GM23338 (cell line): Measurements from ENCODE around the gene LMO1. TPM values are rescaled to one million over a fixed set of nuclear protein-coding genes. Genes with fewer than 3 reads are reported as not detected.

Experiments used
- ATAC-seq: fragments of 200-7000 bp; cut with Tn5 transposase; 3 replicates; pipeline ENCODE4 v1.9.1; 2020
- DNase-seq: peaks from one replicate; pipeline ENCODE4 v3.0.0-alpha.2; 2015; ENCODE audit warnings: low spot score
- H2AFZ ChIP-seq: fragments of 200-600 bp; sonication (generic); 2 replicates; pipeline ENCODE4 v1.8.0; 2016; ENCODE audit warnings: antibody characterized with exemption, mild to moderate bottlenecking, moderate library complexity
- H3F3A ChIP-seq: fragments of 200-600 bp; sonication (generic); replicated peaks from 2 replicates; pipeline ENCODE4 v1.8.0; 2017; ENCODE audit warnings: antibody characterized with exemption, mixed run types, low read depth
- H3K27ac ChIP-seq: fragments of 200-600 bp; sonication (generic); 2 replicates; pipeline ENCODE4 v1.6.1; 2016; ENCODE audit warnings: low read depth
- H3K27me3 ChIP-seq: fragments of 200-600 bp; sonication (generic); 2 replicates; pipeline ENCODE4 v1.8.0; 2016; ENCODE audit warnings: mild to moderate bottlenecking, mixed run types, moderate library complexity; ENCODE audit not compliant: insufficient read depth
- H3K36me3 ChIP-seq: fragments of 200-600 bp; sonication (generic); 2 replicates; pipeline ENCODE4 v1.8.0; 2016; ENCODE audit warnings: mild to moderate bottlenecking; ENCODE audit not compliant: insufficient read depth
- H3K4me1 ChIP-seq: fragments of 200-600 bp; sonication (generic); 2 replicates; pipeline ENCODE4 v1.8.0; 2016; ENCODE audit warnings: mild to moderate bottlenecking, moderate library complexity; ENCODE audit not compliant: insufficient read depth
- H3K4me2 ChIP-seq: fragments of 200-600 bp; sonication (generic); 2 replicates; pipeline ENCODE4 v1.7.1; 2017; ENCODE audit warnings: mixed run types
- H3K4me3 ChIP-seq: fragments of 200-600 bp; sonication (generic); 2 replicates; pipeline ENCODE4 v1.6.1; 2016; ENCODE audit warnings: mixed run types
- H3K79me2 ChIP-seq: fragments of 200-600 bp; sonication (generic); replicated peaks from 2 replicates; pipeline ENCODE4 v1.8.0; 2017; ENCODE audit warnings: mild to moderate bottlenecking; ENCODE audit not compliant: insufficient read depth
- H3K9me2 ChIP-seq: fragments of 200-600 bp; sonication (generic); 2 replicates; pipeline ENCODE4 v1.8.0; 2017; ENCODE audit not compliant: insufficient read depth
- H4K20me1 ChIP-seq: fragments of 200-600 bp; sonication (generic); replicated peaks from 2 replicates; pipeline ENCODE4 v1.8.0; 2017; ENCODE audit warnings: mild to moderate bottlenecking; ENCODE audit not compliant: insufficient read depth
- H3K27ac Mint-ChIP-seq: 2 replicates; pipeline ENCODE4 v1.8.0; 2020; ENCODE audit warnings: inconsistent platforms, mild to moderate bottlenecking, moderate library complexity, mixed read lengths
- H3K27me3 Mint-ChIP-seq: 3 replicates; pipeline ENCODE4 v1.8.0; 2022; ENCODE audit warnings: low read depth, mild to moderate bottlenecking, moderate library complexity, mixed read lengths, inconsistent platforms; ENCODE audit not compliant: insufficient read depth, poor library complexity
- H3K36me3 Mint-ChIP-seq: 3 replicates; pipeline ENCODE4 v1.8.0; 2021; ENCODE audit warnings: low read depth, mild to moderate bottlenecking, inconsistent platforms, moderate library complexity, mixed read lengths
- H3K4me1 Mint-ChIP-seq: 3 replicates; pipeline ENCODE4 v1.8.0; 2020; ENCODE audit warnings: mild to moderate bottlenecking, inconsistent platforms, mixed read lengths
- H3K4me3 Mint-ChIP-seq: 3 replicates; pipeline ENCODE4 v1.8.0; 2021; ENCODE audit warnings: moderate library complexity, mild to moderate bottlenecking, inconsistent platforms, mixed read lengths
- H3K9me3 Mint-ChIP-seq: 3 replicates; pipeline ENCODE4 v1.8.0; 2020; ENCODE audit warnings: moderate library complexity, mild to moderate bottlenecking, inconsistent platforms, mixed read lengths
- CREB1 ChIP-seq: fragments of 250-450 bp; sonication (Bioruptor Pico); IDR thresholded peaks from 2 replicates; pipeline ENCODE4 v1.5.0; 2020; ENCODE audit warnings: low read depth, mild to moderate bottlenecking, moderate library complexity
- EZH2 ChIP-seq: fragments of 200-600 bp; sonication (generic); IDR thresholded peaks from one replicate; pipeline ENCODE4 v1.8.0; 2017; ENCODE audit warnings: antibody characterized with exemption, mild to moderate bottlenecking, low read depth; ENCODE audit not compliant: unreplicated experiment
- EZH2phosphoT487 ChIP-seq: fragments of 200-600 bp; sonication (generic); IDR thresholded peaks from one replicate; pipeline ENCODE4 v1.8.1; 2018; ENCODE audit warnings: antibody characterized with exemption; ENCODE audit not compliant: unreplicated experiment
- JUNB ChIP-seq: IDR thresholded peaks from one replicate; pipeline ENCODE4 v1.6.1; 2016; ENCODE audit warnings: antibody characterized with exemption; ENCODE audit not compliant: unreplicated experiment
- NANOG ChIP-seq: IDR thresholded peaks from 2 replicates; pipeline ENCODE4 v1.6.1; 2016; ENCODE audit warnings: antibody characterized with exemption, borderline replicate concordance
- POLR2AphosphoS5 ChIP-seq: IDR thresholded peaks from 2 replicates; pipeline ENCODE4 v1.6.1; 2016; ENCODE audit warnings: antibody characterized with exemption, low read depth
- REST ChIP-seq: IDR thresholded peaks from one replicate; pipeline ENCODE4 v1.6.1; 2018; ENCODE audit warnings: antibody characterized with exemption; ENCODE audit not compliant: unreplicated experiment
- ZNF331 ChIP-seq: fragments of 250-450 bp; sonication (Bioruptor Pico); IDR thresholded peaks from 2 replicates; pipeline ENCODE4 v1.5.0; 2020; ENCODE audit warnings: low read depth, mild to moderate bottlenecking, moderate library complexity
- polyA plus RNA-seq: library from polyadenylated mRNA; unstranded; fragments of >200 nt; fragmentation: Nextera tagmentation; extraction: Ambion mirVana; gene quantifications from 2 replicates; pipeline ENCODE4 v1.2.1, GENCODE V29; 2016
- total RNA-seq: library from RNA; depleted of rRNA; stranded (reverse); fragments of >200 nt; shearing (Covaris generic); gene quantifications from 2 replicates; pipeline ENCODE4 v1.2.3, GENCODE V29; 2014
- TF ChIP-seq, protein P1 (sequence below), 2 experiments: fragments of 200-600 bp in 1 of 2; sonication (generic) in 1 of 2; conservative IDR thresholded peaks; 2 replicates each; pipeline versions ENCODE4 v1.5.1 to v1.6.1; 2016 to 2017; ENCODE audit warnings: antibody characterized with exemption in 2 of 2, low read depth in 2 of 2, mild to moderate bottlenecking in 2 of 2, moderate library complexity in 1 of 2

Gene LMO1
- total and polyA plus RNA-seq, 2 experiments from 2014 or later: 0.40 TPM; not detected in 1

- Histone ChIP-seq H3K4me3 (no peak overlapping the region), H3K27me3 (no peaks in the 10 kb centered on the region), H3K9me2 (no peaks in the 10 kb centered on the region), H3K36me3 (no peaks in the 10 kb centered on the region), H3K27ac (no peak overlapping the region), H3F3A (no peaks in the 10 kb centered on the region), H3K4me1 (no peaks in the 10 kb centered on the region; the same call in 1 of the 2 replicates), H3K79me2 (no peaks in the 10 kb centered on the region), H3K4me2 (no peak overlapping the region), H4K20me1 (no peaks in the 10 kb centered on the region), H2AFZ (peak overlapping the region; percentile 64)
- H3K27ac Mint-ChIP-seq: no peak overlapping the region
- peaks cover 4% of the 10 kb centered on the region; the same call in 2 of the 3 replicates for H3K9me3 Mint-ChIP-seq
- H3K4me3 Mint-ChIP-seq: no peak overlapping the region
- peaks cover 2% of the 10 kb centered on the region for H3K27me3 Mint-ChIP-seq
- ATAC-seq: peak; percentile 96
- TF ChIP-seq REST (no peak), POLR2AphosphoS5 (no peak)
- TF ChIP-seq, protein P1, sequence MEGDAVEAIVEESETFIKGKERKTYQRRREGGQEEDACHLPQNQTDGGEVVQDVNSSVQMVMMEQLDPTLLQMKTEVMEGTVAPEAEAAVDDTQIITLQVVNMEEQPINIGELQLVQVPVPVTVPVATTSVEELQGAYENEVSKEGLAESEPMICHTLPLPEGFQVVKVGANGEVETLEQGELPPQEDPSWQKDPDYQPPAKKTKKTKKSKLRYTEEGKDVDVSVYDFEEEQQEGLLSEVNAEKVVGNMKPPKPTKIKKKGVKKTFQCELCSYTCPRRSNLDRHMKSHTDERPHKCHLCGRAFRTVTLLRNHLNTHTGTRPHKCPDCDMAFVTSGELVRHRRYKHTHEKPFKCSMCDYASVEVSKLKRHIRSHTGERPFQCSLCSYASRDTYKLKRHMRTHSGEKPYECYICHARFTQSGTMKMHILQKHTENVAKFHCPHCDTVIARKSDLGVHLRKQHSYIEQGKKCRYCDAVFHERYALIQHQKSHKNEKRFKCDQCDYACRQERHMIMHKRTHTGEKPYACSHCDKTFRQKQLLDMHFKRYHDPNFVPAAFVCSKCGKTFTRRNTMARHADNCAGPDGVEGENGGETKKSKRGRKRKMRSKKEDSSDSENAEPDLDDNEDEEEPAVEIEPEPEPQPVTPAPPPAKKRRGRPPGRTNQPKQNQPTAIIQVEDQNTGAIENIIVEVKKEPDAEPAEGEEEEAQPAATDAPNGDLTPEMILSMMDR (conservative IDR thresholded peaks at IDR 0.05; ENCODE audit: low read depth in 2 of 2): peak; percentile 59 to 82
- peak; percentile 71 for DNase-seq
- peaks cover 12% of the 10 kb centered on the region; the same call in 2 of the 3 replicates for H3K4me1 Mint-ChIP-seq
- no peaks in the 10 kb centered on the region for H3K36me3 Mint-ChIP-seq
Measured at GRCh38 chr11:8180469-8180868, 83.2 kb downstream of the LMO1 start.

- H3K4me2 ChIP-seq: no peak overlapping the region
- no peak for DNase-seq
- H2AFZ ChIP-seq: no peak overlapping the region
- no peaks in the 10 kb centered on the region for H3F3A ChIP-seq
- no peaks in the 10 kb centered on the region for H4K20me1 ChIP-seq
- Mint-ChIP-seq H3K27me3 (peaks cover 2% of the 10 kb centered on the region), H3K9me3 (no peaks in the 10 kb centered on the region), H3K4me1 (peaks cover 12% of the 10 kb centered on the region; the same call in 2 of the 3 replicates), H3K36me3 (no peaks in the 10 kb centered on the region), H3K4me3 (no peak overlapping the region), H3K27ac (no peak overlapping the region)
- no peaks in the 10 kb centered on the region for H3K27me3 ChIP-seq
- no peaks in the 10 kb centered on the region for H3K36me3 ChIP-seq
- H3K9me2 ChIP-seq: no peaks in the 10 kb centered on the region
- no peak overlapping the region for H3K27ac ChIP-seq
- no peak overlapping the region for H3K4me3 ChIP-seq
- no peaks in the 10 kb centered on the region; the same call in 1 of the 2 replicates for H3K4me1 ChIP-seq
- ATAC-seq: no peak
- no peaks in the 10 kb centered on the region for H3K79me2 ChIP-seq
- TF ChIP-seq EZH2phosphoT487 (no peak), JUNB (no peak), CREB1 (no peak), ZNF331 (CRISPR knock-in tag) (no peak), NANOG (no peak), REST (no peak), EZH2 (no peak)
- TF ChIP-seq, protein P1 (conservative IDR thresholded peaks at IDR 0.05; ENCODE audit: low read depth in 2 of 2): no peak
Measured at GRCh38 chr11:8178297-8178696, 85.4 kb downstream of the LMO1 start.
